ENCODE measurements around the gene UST.
A peak's percentile ranks its signal among the peaks of the same experiment; 100 is the strongest.
"Not testable (repeated sequence)": the region's sequence is repeated elsewhere in the genome, so short reads cannot be mapped to it uniquely, and the experiment has no call there.

The UST gene

GRCh38 chr6:149015535-149016525 lies 269.0 kb downstream of the UST start:
- DNase-seq: no peak

- DNase-seq: no peak
Measured at GRCh38 chr6:149016716-149017115, 269.9 kb downstream of the UST start.

GRCh38 chr6:149020319-149020718 lies 273.5 kb downstream of the UST start:
- no peak for DNase-seq

DNA sequence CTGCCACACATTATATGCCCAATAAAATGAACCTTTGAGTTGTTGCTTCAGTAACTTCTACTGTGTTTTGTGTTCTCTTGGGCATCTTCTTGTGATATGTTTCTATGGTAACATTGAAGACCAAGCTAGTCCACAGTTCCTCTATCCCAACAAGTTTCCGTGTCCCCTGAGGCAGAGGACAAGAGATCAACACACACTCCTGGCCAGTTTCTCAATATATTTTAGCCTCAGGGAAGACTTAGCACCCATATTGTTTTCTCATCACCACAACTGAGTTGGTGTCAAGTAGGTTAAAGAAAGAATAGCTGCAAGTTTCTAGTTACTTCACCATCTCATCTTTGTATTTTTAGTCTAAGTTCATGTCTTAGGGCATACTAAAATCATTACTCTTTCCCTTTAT lies 277.5 kb downstream of the UST start:
- DNase-seq: no peak

DNA sequence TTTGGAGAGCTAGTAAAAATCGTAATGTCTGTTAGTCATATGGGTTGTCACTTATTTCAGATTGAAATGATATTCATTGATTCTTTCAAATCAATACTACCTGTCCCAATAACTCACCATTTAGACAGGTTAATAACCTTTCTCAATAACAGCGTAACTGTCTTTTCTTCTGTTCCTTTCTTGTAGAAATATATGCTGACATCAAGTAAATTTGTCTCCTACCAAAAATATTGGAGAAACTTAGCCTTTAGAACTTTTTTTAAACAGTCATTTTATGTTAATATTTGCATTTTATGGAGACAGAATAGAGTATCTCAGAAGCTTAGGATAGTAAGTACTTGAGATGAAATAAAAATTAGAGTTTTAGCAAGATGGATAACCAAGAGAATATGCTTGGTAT lies 278.2 kb downstream of the UST start:
- DNase-seq: no peak

- no peak for DNase-seq
Measured at GRCh38 chr6:149026530-149026942, 279.7 kb downstream of the UST start.

DNA sequence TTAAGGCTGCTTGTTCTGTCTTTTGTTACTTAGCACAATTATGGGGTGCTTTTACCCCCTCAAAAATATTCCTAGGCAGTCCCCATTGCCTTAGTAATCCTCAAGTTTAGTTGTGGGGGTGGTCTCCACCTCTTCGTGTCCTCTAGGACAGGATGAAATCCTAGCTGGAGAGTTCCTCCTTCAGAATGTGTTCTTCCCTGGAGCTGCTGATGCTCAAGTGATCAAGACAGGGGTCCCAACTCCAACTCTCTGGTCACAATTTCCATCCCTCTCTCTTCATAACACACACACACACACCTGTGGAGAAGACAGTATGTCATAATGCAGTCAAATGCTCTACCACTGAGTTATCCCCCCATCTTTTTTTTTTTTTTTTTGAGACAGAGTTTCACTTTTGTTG lies 280.7 kb downstream of the UST start:
- DNase-seq: no peak

- DNase-seq: peak; percentile 6
Measured at GRCh38 chr6:149028767-149029405, 282.1 kb downstream of the UST start.

GRCh38 chr6:149031201-149031858 lies 284.5 kb downstream of the UST start:
- DNase-seq: no peak

DNA sequence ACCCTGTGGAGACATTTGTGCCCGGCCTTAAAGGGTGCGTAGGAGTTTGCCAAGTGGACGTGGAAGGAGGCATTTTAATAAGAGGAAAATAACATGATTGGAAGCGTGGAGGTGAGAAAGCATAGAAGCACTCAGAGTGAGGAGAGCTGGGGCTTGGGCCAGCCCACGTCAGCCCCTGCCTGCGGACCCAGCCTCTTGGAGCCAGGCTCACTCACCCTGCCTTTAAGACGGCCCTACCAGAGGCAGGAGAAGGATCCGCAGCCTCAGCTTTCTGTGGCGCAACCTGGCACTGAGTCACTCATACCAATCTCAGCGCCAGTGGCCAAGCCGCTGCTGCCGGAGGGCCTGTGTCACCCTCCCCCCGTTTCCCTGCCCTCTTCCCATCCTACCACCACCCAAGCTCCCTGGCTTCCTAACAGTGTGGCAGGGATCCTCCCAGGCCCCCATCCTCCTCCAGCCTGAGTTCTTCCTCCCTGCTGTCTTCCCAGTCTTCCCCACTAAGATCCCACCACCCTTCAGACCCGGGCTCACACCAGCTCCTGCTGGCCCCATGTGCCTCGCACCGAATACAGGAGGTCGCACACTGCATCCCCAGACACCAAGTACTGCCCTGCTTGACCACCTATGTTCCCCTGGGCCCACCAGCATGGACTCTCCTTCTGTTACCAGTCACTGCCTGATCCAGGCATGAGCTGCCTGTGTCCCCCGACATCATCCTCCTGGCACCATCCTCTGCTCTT lies 285.2 kb downstream of the UST start:
- DNase-seq: no peak

DNA sequence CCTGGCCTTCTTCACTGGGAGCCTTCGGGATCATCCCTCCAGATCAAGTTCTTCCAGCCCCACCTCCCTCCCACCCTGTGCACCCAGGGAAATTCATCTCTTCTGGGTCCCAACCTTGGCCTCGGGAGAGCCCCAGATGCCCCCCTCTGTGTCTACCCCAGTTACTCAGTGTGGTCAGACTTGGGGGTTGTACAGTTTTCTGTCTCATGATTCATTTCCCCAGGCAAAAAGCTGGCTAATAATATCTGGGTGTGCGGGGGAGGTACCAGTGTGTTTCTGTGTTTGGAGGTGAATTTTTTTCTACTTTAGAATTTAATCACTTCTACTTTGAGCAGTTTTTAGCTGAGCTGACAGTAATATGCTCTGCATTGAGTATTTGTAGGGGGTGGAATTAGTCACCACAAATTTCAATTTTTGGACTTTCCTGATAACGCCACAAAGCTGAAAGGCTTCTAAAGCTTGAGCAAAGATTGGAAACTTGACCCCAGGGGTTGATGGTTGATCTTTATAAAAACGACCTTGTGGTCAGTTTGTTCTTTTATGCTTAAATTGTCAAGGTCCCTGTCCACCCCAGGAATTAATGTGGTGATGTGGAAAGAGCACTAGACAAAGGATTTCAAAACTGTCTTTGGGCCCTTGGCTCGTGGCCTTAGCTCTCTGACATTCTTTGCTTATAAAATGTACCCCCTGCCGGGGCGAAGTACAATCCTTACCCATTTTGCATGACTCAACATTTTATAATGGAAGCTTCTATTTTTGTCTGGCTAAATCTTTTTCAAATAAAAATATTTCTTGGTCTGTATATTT lies 286.0 kb downstream of the UST start:
- no peak for DNase-seq

DNA sequence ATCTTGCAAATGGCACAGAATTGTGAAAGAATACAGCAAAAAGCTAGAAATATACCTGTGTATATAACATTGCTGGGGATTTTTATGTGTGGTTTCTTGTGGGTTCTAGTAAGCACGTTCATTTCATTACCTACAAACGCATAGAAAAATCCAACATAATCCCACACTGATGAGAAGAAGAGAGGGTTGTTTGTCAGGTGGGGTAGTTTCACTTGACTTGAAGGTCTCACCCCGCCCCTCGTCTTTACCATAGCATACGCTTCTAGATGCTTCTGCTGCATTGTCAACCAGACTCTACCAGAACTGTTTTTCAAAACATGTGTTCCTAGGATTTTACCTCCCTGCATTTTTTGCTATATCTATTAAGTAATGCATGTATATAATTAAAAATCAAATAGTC lies 286.6 kb downstream of the UST start:
- no peak for DNase-seq

- no peak for DNase-seq
Measured at GRCh38 chr6:149035766-149036165, 288.9 kb downstream of the UST start.

DNA sequence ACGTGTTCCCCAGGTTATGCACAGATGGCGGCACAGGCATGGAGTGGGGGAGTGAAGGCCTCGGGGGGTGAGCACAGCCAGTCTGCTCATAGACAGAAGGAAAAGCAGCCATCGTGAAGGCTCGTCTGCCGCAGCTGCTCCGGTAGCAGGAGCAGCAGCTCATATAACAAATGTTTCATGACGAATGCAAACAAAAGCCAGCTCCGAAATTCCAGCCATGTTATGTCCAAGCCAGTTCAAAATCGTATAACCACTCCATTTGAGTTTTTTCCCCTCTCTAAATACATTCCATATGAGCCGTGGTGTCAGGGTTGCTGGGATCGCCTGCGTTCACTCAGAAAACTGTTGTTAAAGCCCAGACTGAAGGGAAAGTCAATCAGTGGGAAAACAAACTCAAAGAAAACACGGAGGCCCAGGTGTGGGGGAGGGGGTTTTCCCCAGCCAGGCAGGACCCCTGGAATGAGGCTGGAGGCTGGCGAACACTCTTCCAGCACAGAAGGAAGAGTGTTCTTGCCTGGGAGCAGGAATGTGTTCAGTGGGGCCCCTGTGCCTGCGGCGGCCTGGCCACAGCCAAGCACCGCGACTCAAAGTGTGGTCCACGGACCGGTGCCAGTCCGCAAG lies 290.3 kb downstream of the UST start:
- DNase-seq: no peak

DNA sequence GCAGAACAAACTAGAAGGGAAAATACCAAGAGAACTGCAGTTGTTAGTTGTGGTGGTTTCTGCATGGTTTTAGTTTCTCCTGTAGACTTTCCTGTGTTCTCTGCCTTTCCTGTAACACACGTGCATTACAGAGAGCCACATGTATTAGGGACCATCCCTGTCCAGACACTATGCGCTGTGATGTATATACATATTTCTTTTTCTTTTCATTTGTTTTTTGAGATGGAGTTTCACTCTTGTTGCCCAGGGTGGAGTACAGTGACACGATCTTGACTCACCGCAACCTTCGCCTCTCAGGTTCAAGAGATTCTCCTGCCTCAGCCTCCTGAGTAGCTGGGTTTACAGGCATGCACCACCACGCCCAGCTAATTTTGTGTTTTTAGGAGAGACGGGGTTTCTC lies 292.2 kb downstream of the UST start:
- not testable (repeated sequence) for DNase-seq

GRCh38 chr6:149041953-149042352 lies 295.1 kb downstream of the UST start:
- DNase-seq: no peak

DNA sequence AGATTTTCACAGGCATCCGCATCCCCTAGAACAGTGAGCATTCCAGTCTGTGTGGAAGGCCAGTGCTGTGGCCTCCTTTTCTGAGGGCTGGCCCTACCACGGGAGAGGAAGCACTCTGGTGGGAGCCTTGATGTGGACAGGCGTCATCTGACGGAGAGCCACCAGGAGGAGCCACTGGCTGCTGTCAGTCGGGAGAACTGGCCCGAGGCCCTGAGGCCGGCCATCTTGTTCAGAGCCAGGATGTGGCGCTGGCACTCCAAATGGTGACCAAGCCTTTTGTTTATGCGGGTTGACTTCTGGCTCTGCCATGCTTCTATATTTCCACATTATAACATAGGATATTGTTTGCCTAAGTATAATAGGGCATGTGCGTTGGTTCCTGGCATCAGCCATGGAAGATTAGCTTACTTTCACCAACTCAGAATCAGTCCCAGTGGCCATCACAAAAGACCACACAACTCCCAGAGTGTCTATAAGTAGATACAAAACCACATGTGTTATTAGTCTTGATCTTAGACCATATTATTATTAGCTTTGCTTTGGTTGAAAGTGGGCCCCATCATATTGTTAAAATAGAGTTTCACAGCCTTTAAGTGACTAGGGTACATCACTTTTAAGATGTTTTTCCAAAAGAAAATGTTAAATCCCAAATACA lies 296.8 kb downstream of the UST start:
- DNase-seq: no peak

- no peak for DNase-seq
Measured at GRCh38 chr6:149044528-149044927, 297.7 kb downstream of the UST start.

DNA sequence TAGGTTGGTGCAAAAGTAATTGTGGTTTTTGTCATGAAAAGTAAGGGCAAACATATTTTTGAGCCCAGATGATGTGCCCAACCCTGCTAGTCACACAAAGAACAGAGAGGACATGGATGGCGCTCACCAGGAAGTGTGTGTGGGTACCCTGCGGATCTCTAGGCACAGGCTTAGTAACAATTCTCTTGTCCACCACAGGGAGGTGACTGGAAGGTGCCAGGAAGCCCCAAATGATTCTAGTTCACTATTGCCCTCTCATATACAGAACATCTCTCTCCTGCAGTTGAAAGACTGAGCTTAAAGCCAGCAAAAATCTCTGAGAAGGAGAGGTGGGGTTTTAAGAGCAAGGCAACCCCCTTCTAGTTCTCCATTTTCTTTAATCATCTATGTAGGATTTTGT lies 298.6 kb downstream of the UST start:
- DNase-seq: no peak

GRCh38 chr6:149046164-149046821 lies 299.5 kb downstream of the UST start:
- DNase-seq: no peak

All from SIG-M5 (cell line).